ENCODE measurements around the gene SIAH1. TPM values are rescaled to one million over a fixed set of nuclear protein-coding genes. Genes with fewer than 3 reads are reported as not detected.
A peak's percentile ranks its signal among the peaks of the same experiment; 100 is the strongest.
"Not testable (repeated sequence)": the region's sequence is repeated elsewhere in the genome, so short reads cannot be mapped to it uniquely, and the experiment has no call there.

Gene SIAH1
- polyA plus RNA-seq, result 10 to 100 TPM in 1 of 3 donors, 1 to 10 TPM in 2; 7.0 to 11.0 (median 8.6) TPM

- Mint-ChIP-seq H3K9me3 (no peaks in the 10 kb centered on the region), H3K27me3 (ENCODE audit: low read depth in 3 of 3) (peaks cover 4 to 9% (median 9%) of the 10 kb centered on the region in 3 donors), H3K4me3 (peak within 1 kb of the TSS; percentile 91 to 99 (median 95)), H3K4me1 (peaks cover 14 to 24% of the 10 kb centered on the region in 2 donors), H3K27ac (peak within 1 kb of the TSS; percentile 88 to 98 (median 93)), H3K36me3 (no peaks in the 10 kb centered on the region)
- DNase-seq, result peak; percentile 88 to 90 (median 89)
Observed at GRCh38 chr16:48385253-48386150, at the start of gene SIAH1. Gene SIAH1, minus strand, starts transcription at chr16:48385413. Its CDS starts 22,985 bp downstream, at chr16:48362428.

- H3K36me3 Mint-ChIP-seq, result no peaks in the 10 kb centered on the region
- peaks cover 4 to 6% of the 10 kb centered on the region in 2 donors for H3K4me1 Mint-ChIP-seq
- H3K9me3 Mint-ChIP-seq, result no peaks in the 10 kb centered on the region
- no peak overlapping the region for H3K4me3 Mint-ChIP-seq
- peaks cover 0 to 6% (median 2%) of the 10 kb centered on the region in 3 donors for H3K27me3 Mint-ChIP-seq (ENCODE audit: low read depth in 3 of 3)
- peak overlapping the region in 1 of 6 donors; percentile 57 for H3K27ac Mint-ChIP-seq
- no peak for DNase-seq
Observed at GRCh38 chr16:48434653-48435317, 49.6 kb upstream of the SIAH1 start.

- peaks cover 0 to 6% (median 2%) of the 10 kb centered on the region in 3 donors for H3K27me3 Mint-ChIP-seq (ENCODE audit: low read depth in 3 of 3)
- H3K36me3 Mint-ChIP-seq, result no peaks in the 10 kb centered on the region
- no peak overlapping the region for H3K27ac Mint-ChIP-seq
- DNase-seq, result no peak
- H3K4me1 Mint-ChIP-seq, result peaks cover 4 to 6% of the 10 kb centered on the region in 2 donors
- H3K4me3 Mint-ChIP-seq, result no peak overlapping the region
- no peaks in the 10 kb centered on the region for H3K9me3 Mint-ChIP-seq
Observed at GRCh38 chr16:48433850-48434530, 48.8 kb upstream of the SIAH1 start.

- Mint-ChIP-seq H3K9me3 (no peaks in the 10 kb centered on the region), H3K4me3 (no peak overlapping the region), H3K27me3 (ENCODE audit: low read depth in 3 of 3) (peaks cover 2 to 6% (median 2%) of the 10 kb centered on the region in 3 donors), H3K36me3 (no peaks in the 10 kb centered on the region), H3K4me1 (peaks cover 4 to 6% of the 10 kb centered on the region in 2 donors), H3K27ac (no peak overlapping the region)
- no peak for DNase-seq
Observed at GRCh38 chr16:48433116-48433849, 48.1 kb upstream of the SIAH1 start.

- H3K36me3 Mint-ChIP-seq, result no peaks in the 10 kb centered on the region
- no peak for DNase-seq
- H3K27ac Mint-ChIP-seq, result no peak overlapping the region
- no peak overlapping the region for H3K4me3 Mint-ChIP-seq
- H3K9me3 Mint-ChIP-seq, result no peaks in the 10 kb centered on the region
- peaks cover 4 to 6% of the 10 kb centered on the region in 2 donors for H3K4me1 Mint-ChIP-seq
- H3K27me3 Mint-ChIP-seq (ENCODE audit: low read depth in 3 of 3), result peaks cover 2 to 6% (median 2%) of the 10 kb centered on the region in 3 donors
Observed at GRCh38 chr16:48432136-48432535, 46.9 kb upstream of the SIAH1 start.

GRCh38 chr16:48430890-48431289 lies 45.7 kb upstream of the SIAH1 start:
- no peak overlapping the region for H3K4me3 Mint-ChIP-seq
- H3K27me3 Mint-ChIP-seq (ENCODE audit: low read depth in 3 of 3), result peaks cover 2 to 4% (median 2%) of the 10 kb centered on the region in 3 donors
- no peaks in the 10 kb centered on the region for H3K9me3 Mint-ChIP-seq
- H3K4me1 Mint-ChIP-seq, result peaks cover 4 to 6% of the 10 kb centered on the region in 2 donors
- no peak for DNase-seq
- no peaks in the 10 kb centered on the region for H3K36me3 Mint-ChIP-seq
- no peak overlapping the region for H3K27ac Mint-ChIP-seq

- DNase-seq, result no peak
- H3K27me3 Mint-ChIP-seq (ENCODE audit: low read depth in 3 of 3), result peaks cover 1 to 2% (median 2%) of the 10 kb centered on the region in 3 donors
- H3K27ac Mint-ChIP-seq, result peak overlapping the region in 1 of 6 donors; percentile 67
- H3K4me1 Mint-ChIP-seq, result no peaks in the 10 kb centered on the region
- no peak overlapping the region for H3K4me3 Mint-ChIP-seq
- H3K9me3 Mint-ChIP-seq, result no peaks in the 10 kb centered on the region
- H3K36me3 Mint-ChIP-seq, result no peaks in the 10 kb centered on the region
Observed at GRCh38 chr16:48426244-48427141, 41.3 kb upstream of the SIAH1 start.

GRCh38 chr16:48422537-48422936 lies 37.3 kb upstream of the SIAH1 start:
- H3K4me1 Mint-ChIP-seq, result no peaks in the 10 kb centered on the region
- no peaks in the 10 kb centered on the region for H3K9me3 Mint-ChIP-seq
- peaks cover 0 to 1% (median 0%) of the 10 kb centered on the region in 3 donors for H3K27me3 Mint-ChIP-seq (ENCODE audit: low read depth in 3 of 3)
- no peaks in the 10 kb centered on the region for H3K36me3 Mint-ChIP-seq
- no peak for DNase-seq
- no peak overlapping the region for H3K27ac Mint-ChIP-seq
- no peak overlapping the region for H3K4me3 Mint-ChIP-seq

- no peaks in the 10 kb centered on the region for H3K9me3 Mint-ChIP-seq
- H3K4me1 Mint-ChIP-seq, result no peaks in the 10 kb centered on the region
- DNase-seq, result no peak
- no peak overlapping the region for H3K27ac Mint-ChIP-seq
- no peak overlapping the region for H3K4me3 Mint-ChIP-seq
- H3K27me3 Mint-ChIP-seq (ENCODE audit: low read depth in 3 of 3), result peaks cover 0 to 1% (median 0%) of the 10 kb centered on the region in 3 donors
- no peaks in the 10 kb centered on the region for H3K36me3 Mint-ChIP-seq
Observed at GRCh38 chr16:48421741-48422140, 36.5 kb upstream of the SIAH1 start.

- Mint-ChIP-seq H3K36me3 (no peaks in the 10 kb centered on the region), H3K27ac (no peak overlapping the region), H3K4me1 (no peaks in the 10 kb centered on the region), H3K27me3 (ENCODE audit: low read depth in 3 of 3) (peaks cover 0 to 1% (median 0%) of the 10 kb centered on the region in 3 donors), H3K9me3 (no peaks in the 10 kb centered on the region), H3K4me3 (no peak overlapping the region)
- no peak for DNase-seq
Observed at GRCh38 chr16:48420437-48420836, 35.2 kb upstream of the SIAH1 start.

GRCh38 chr16:48416617-48417016 lies 31.4 kb upstream of the SIAH1 start:
- not testable (repeated sequence) for H3K36me3 Mint-ChIP-seq; DNase-seq; H3K4me1 Mint-ChIP-seq; H3K27me3 Mint-ChIP-seq (ENCODE audit: low read depth in 3 of 3); H3K9me3 Mint-ChIP-seq; H3K4me3 Mint-ChIP-seq; H3K27ac Mint-ChIP-seq

- H3K27ac Mint-ChIP-seq, result no peak overlapping the region
- no peak overlapping the region for H3K4me3 Mint-ChIP-seq
- DNase-seq, result no peak
- H3K36me3 Mint-ChIP-seq, result no peaks in the 10 kb centered on the region
- peaks cover 0 to 5% (median 0%) of the 10 kb centered on the region in 3 donors for H3K27me3 Mint-ChIP-seq (ENCODE audit: low read depth in 3 of 3)
- no peaks in the 10 kb centered on the region for H3K9me3 Mint-ChIP-seq
- no peaks in the 10 kb centered on the region for H3K4me1 Mint-ChIP-seq
Observed at GRCh38 chr16:48413272-48413671, 28.1 kb upstream of the SIAH1 start.
